HepG2 (cell line): ENCODE results near the gene PRICKLE2. TPM values are rescaled to one million over a fixed set of nuclear protein-coding genes. Genes with fewer than 3 reads are reported as not detected.

Source experiments
- ATAC-seq: fragments of 200-7000 bp; cut with Tn5 transposase; 3 replicates; pipeline ENCODE4 v1.9.1; 2020; ENCODE audit warnings: mild to moderate bottlenecking, moderate library complexity
- BruUV-seq: library from RNA; stranded (reverse); fragments of 400-500 nt; replicated peaks from 2 replicates; lab custom pipeline; 2021; lab: Mats Ljungman, UMichigan
- CTCF ChIA-PET: fragments of 300-600 bp; formaldehyde crosslinking; extraction: SDS; loops from one replicate; lab custom pipeline; 2021; ENCODE audit warnings: low total read pairs, inconsistent platforms, low intra/inter-chr PET ratio; lab: Yijun Ruan, JAX
- POLR2A ChIA-PET: fragments of 350-600 bp; sonication (Branson Sonifier 250); formaldehyde crosslinking; loops from one replicate; lab custom pipeline; 2020; ENCODE audit warnings: antibody characterized with exemption, inconsistent platforms; lab: Yijun Ruan, JAX
- DNase-seq: peaks from one replicate; pipeline ENCODE4 v3.0.0-alpha.2; 2015; ENCODE audit warnings: low spot score
- FAIRE-seq: peaks from 3 replicates; lab custom pipeline; 2011; peaks lifted over from hg19 to GRCh38; lab: Jason Lieb, UNC
- H2AFZ ChIP-seq: one replicate; pipeline ENCODE4 v1.6.1; 2011; ENCODE audit warnings: low read length, inconsistent platforms
- H3K27ac ChIP-seq: fragments of 300-600 bp; 3 replicates; pipeline ENCODE4 v1.8.0; 2011; ENCODE audit warnings: mixed run types, mild to moderate bottlenecking, mixed read lengths, low read length, inconsistent platforms; ENCODE audit not compliant: insufficient read depth; ENCODE audit errors: extremely low read length
- H3K27me3 ChIP-seq, 2 experiments: fragments of 200-600 bp in 1 of 2; 2 replicates in 1 of 2; 3 replicates in 1 of 2; pipeline versions ENCODE4 v1.6.0 to v1.8.0; 2011; ENCODE audit warnings: low read length in 2 of 2, mild to moderate bottlenecking in 2 of 2, moderate library complexity in 2 of 2, inconsistent platforms in 1 of 2; ENCODE audit not compliant: insufficient read depth in 2 of 2, control insufficient read depth in 1 of 2
- H3K36me3 ChIP-seq, 2 experiments: fragments of 200-600 bp in 1 of 2; replicated peaks in 1 of 2; 2 replicates in 1 of 2; 3 replicates in 1 of 2; pipeline versions ENCODE4 v1.5.1 to v1.8.0; 2011; ENCODE audit warnings: low read length in 2 of 2, inconsistent platforms in 1 of 2; ENCODE audit not compliant: insufficient read depth in 2 of 2, control insufficient read depth in 1 of 2
- H3K4me1 ChIP-seq: 2 replicates; pipeline ENCODE4 v1.5.1; 2012; ENCODE audit warnings: low read length, inconsistent platforms; ENCODE audit not compliant: insufficient read depth
- H3K4me2 ChIP-seq: 2 replicates; pipeline ENCODE4 v1.6.0; 2011; ENCODE audit warnings: low read depth, low read length, inconsistent platforms
- H3K4me3 ChIP-seq, 3 experiments: fragments of 200-600 bp in 1 of 3; sonication (generic), shearing (Covaris generic) in 1 of 3; replicated peaks in 1 of 3; 2 replicates each; pipeline ENCODE4 v1.5.1; 2011 to 2016; ENCODE audit warnings: low read length in 3 of 3, inconsistent platforms in 2 of 3, low read depth in 2 of 3, mild to moderate bottlenecking in 2 of 3, control low read depth in 1 of 3, mixed read lengths in 1 of 3; ENCODE audit not compliant: insufficient read depth in 1 of 3
- H3K79me2 ChIP-seq: one replicate; pipeline ENCODE4 v1.6.1; 2011; ENCODE audit warnings: low read length, inconsistent platforms; ENCODE audit not compliant: insufficient read depth
- H3K9ac ChIP-seq: 2 replicates; pipeline ENCODE4 v1.6.0; 2011; ENCODE audit warnings: mild to moderate bottlenecking, low read depth, low read length, inconsistent platforms; ENCODE audit not compliant: insufficient read depth
- H3K9me3 ChIP-seq: 2 replicates; pipeline ENCODE4 v1.5.1; 2012; ENCODE audit warnings: mild to moderate bottlenecking, low read length
- H4K20me1 ChIP-seq: 2 replicates; pipeline ENCODE4 v1.6.0; 2011; ENCODE audit warnings: inconsistent platforms, mild to moderate bottlenecking, low read length, moderate library complexity; ENCODE audit not compliant: insufficient read depth
- CENPT ChIP-seq: sonication (generic); formaldehyde crosslinking; IDR thresholded peaks from 2 replicates; pipeline ENCODE4 v1.8.0; 2022; ENCODE audit warnings: low read depth, mild to moderate bottlenecking, moderate library complexity, missing genetic modification reagents
- CENPX ChIP-seq: sonication (generic); formaldehyde crosslinking; IDR thresholded peaks from 2 replicates; pipeline ENCODE4 v1.9.0; 2021; ENCODE audit warnings: mild to moderate bottlenecking, missing genetic modification reagents, moderate library complexity
- FOSL1 ChIP-seq: sonication (generic); formaldehyde crosslinking; IDR thresholded peaks from 2 replicates; pipeline ENCODE4 v1.9.0; 2021; ENCODE audit warnings: missing genetic modification reagents, borderline replicate concordance
- FOXP1 ChIP-seq, 2 experiments: fragments of 450-650 bp in 1 of 2; IDR thresholded peaks; 2 replicates each; pipeline ENCODE4 v1.6.1; 2017 to 2018; ENCODE audit warnings: antibody characterized with exemption in 1 of 2
- HDAC2 ChIP-seq: sonication (generic); formaldehyde crosslinking; IDR thresholded peaks from 2 replicates; pipeline ENCODE4 v1.4.0; 2020; ENCODE audit warnings: missing genetic modification reagents
- HNF4G ChIP-seq, 2 experiments: sonication (generic) in 1 of 2; formaldehyde crosslinking in 1 of 2; IDR thresholded peaks; 2 replicates each; pipeline versions ENCODE4 v1.4.0 to v1.6.1; 2011 to 2020; ENCODE audit warnings: borderline replicate concordance in 2 of 2, low read depth in 2 of 2, mild to moderate bottlenecking in 2 of 2, low read length in 1 of 2, missing genetic modification reagents in 1 of 2, moderate library complexity in 1 of 2
- KAT2B ChIP-seq: fragments of 150-350 bp; IDR thresholded peaks from 2 replicates; pipeline ENCODE4 v1.6.1; 2014; ENCODE audit warnings: low read depth, low read length, borderline replicate concordance
- PTBP1 ChIP-seq: fragments of 200-400 bp; formaldehyde crosslinking; IDR thresholded peaks from 2 replicates; pipeline ENCODE4 v1.6.1; 2018; ENCODE audit warnings: low read length, low read depth; ENCODE audit not compliant: poor library complexity, severe bottlenecking
- SRSF1 ChIP-seq: fragments of 200-400 bp; formaldehyde crosslinking; optimal IDR thresholded peaks from 2 replicates; pipeline ENCODE3; 2017; ENCODE audit warnings: mild to moderate bottlenecking, low read depth, low read length, moderate library complexity
- ZBTB34 ChIP-seq: sonication (generic); formaldehyde crosslinking; IDR thresholded peaks from 2 replicates; pipeline ENCODE4 v1.8.0; 2022; ENCODE audit warnings: mild to moderate bottlenecking, missing genetic modification reagents
- ZNF124 ChIP-seq: sonication (generic); formaldehyde crosslinking; IDR thresholded peaks from 2 replicates; pipeline ENCODE4 v1.4.0; 2020; ENCODE audit warnings: missing genetic modification reagents
- ZNF207 ChIP-seq: fragments of 450-650 bp; IDR thresholded peaks from 2 replicates; pipeline ENCODE4 v1.6.1; 2016; ENCODE audit warnings: antibody characterized with exemption, borderline replicate concordance
- ZNF556 ChIP-seq: sonication (generic); formaldehyde crosslinking; IDR thresholded peaks from 2 replicates; pipeline ENCODE4 v1.4.0; 2020; ENCODE audit warnings: mild to moderate bottlenecking, missing genetic modification reagents, borderline replicate concordance
- ZNF766 ChIP-seq: sonication (generic); formaldehyde crosslinking; IDR thresholded peaks from 2 replicates; pipeline ENCODE4 v1.5.0; 2020; ENCODE audit warnings: missing genetic modification reagents, borderline replicate concordance
- ZSCAN21 ChIP-seq: sonication (generic); formaldehyde crosslinking; IDR thresholded peaks from 2 replicates; pipeline ENCODE4 v1.8.0; 2022; ENCODE audit warnings: mild to moderate bottlenecking, missing genetic modification reagents, moderate library complexity, borderline replicate concordance
- WGBS: methylation state at CpG from one replicate; pipeline ENCODE4 v1.1.6; 2017; ENCODE audit warnings: low lambda C conversion rate; 5-methylcytosine and 5-hydroxymethylcytosine counted together
- in situ Hi-C: cut with HindIII; loops from 2 replicates; pipeline ENCODE4 v1.10.0; 2017; ENCODE audit warnings: low pct_unique_long_range_greater_than_20kb; ENCODE audit not compliant: extremely low pct_ligation_motif_present
- intact Hi-C: fragments of 100-400 bp; cut with micrococcal nuclease; formaldehyde crosslinking; loops from one replicate; pipeline ENCODE4 v1.10.0; 2022; ENCODE audit not compliant: unreplicated experiment
- polyA plus RNA-seq, 8 experiments: library from polyadenylated mRNA; depleted of rRNA in 3 of 8; stranded (reverse) in 7 of 8; unstranded in 1 of 8; fragments of >200 nt; fragmentation: Illumina TruSeq in 4 of 8; extraction: Trizol in 4 of 8; gene quantifications; 2 replicates each; pipeline versions ENCODE4 v1.2.1 to v1.2.3, GENCODE V29; 2011 to 2016; ENCODE audit warnings: low read depth in 4 of 8, missing spikeins in 1 of 8, mixed read lengths in 1 of 8; ENCODE audit not compliant: insufficient read depth in 1 of 8
- total RNA-seq, 5 experiments: library from RNA; depleted of rRNA; stranded (reverse); fragments of >200 nt; fragmentation: Illumina TruSeq; extraction: Trizol; gene quantifications; 2 replicates each; pipeline ENCODE4 v1.2.3, GENCODE V29; 2016; ENCODE audit warnings: low read depth in 1 of 5

The PRICKLE2 gene
- total and polyA plus RNA-seq, 2 of the 13 experiments (the other 11 are each of a cell fraction or from before 2014, with no cell fraction given) = 0.01 to 0.07 TPM

- Histone ChIP-seq H3K27me3 (no peaks in the 10 kb centered on the region), H3K4me2 (no peak overlapping the region), H3K9me3 (no peaks in the 10 kb centered on the region), H3K79me2 (no peaks in the 10 kb centered on the region), H3K4me1 (no peaks in the 10 kb centered on the region), H4K20me1 (no peaks in the 10 kb centered on the region), H3K9ac (no peak overlapping the region), H2AFZ (no peak overlapping the region), H3K27ac (no peak overlapping the region), H3K36me3 (no peaks in the 10 kb centered on the region), H3K4me3 (no peak overlapping the region)
- ChIA-PET CTCF (no interaction called here), POLR2A (no interaction called here)
- intact Hi-C loops = no loop called here
- no TSS peak for BruUV-seq
- FAIRE-seq (no peak), DNase-seq (no peak), ATAC-seq (no peak)
- TF ChIP-seq CENPX (CRISPR knock-in tag) = no peak
- TF ChIP-seq ZSCAN21 (CRISPR knock-in tag) = no peak
- TF ChIP-seq ZNF766 (CRISPR knock-in tag) = no peak
- TF ChIP-seq CENPT (CRISPR knock-in tag) = no peak
- TF ChIP-seq FOSL1 (CRISPR knock-in tag) = no peak
- no peak for TF ChIP-seq HDAC2
- no peak for TF ChIP-seq ZNF207
- TF ChIP-seq PTBP1 = no peak
- TF ChIP-seq HNF4G (IDR thresholded peaks at IDR 0.05; ENCODE audit: borderline replicate concordance, low read depth, low read length) = no peak
- TF ChIP-seq HNF4G (CRISPR knock-in tag; IDR thresholded peaks at IDR 0.05; ENCODE audit: borderline replicate concordance, low read depth) = no peak
- TF ChIP-seq KAT2B = no peak
- TF ChIP-seq ZBTB34 (CRISPR knock-in tag) = no peak
- TF ChIP-seq ZNF556 (CRISPR knock-in tag) = no peak
- TF ChIP-seq FOXP1 (IDR thresholded peaks at IDR 0.05) = no peak
- no peak for TF ChIP-seq FOXP1 (CRISPR knock-in tag; IDR thresholded peaks at IDR 0.05)
- no peak for TF ChIP-seq ZNF124 (CRISPR knock-in tag)
- no peak for TF ChIP-seq SRSF1
- 61% methylated on average over 3 of the region's 3 CpGs for WGBS
- in situ Hi-C loops = no loop called here
These were observed 126.6 kb downstream of the PRICKLE2 start for GRCh38 chr3:64098670-64099069.
